ENCODE measurements around the gene MVB12B. TPM values are rescaled to one million over a fixed set of nuclear protein-coding genes. Genes with fewer than 3 reads are reported as not detected.

Gene MVB12B
- total and polyA plus RNA-seq, 2 of the 4 experiments (the other 2 are of a cell fraction): 2.0 to 4.0 TPM

- Histone ChIP-seq H2AK9ac (replicated peaks; ENCODE audit: low read depth, low read length, poor library complexity) (no peak overlapping the region), H3K4me3 (ENCODE audit: insufficient read depth, low read depth, low read length) (no peak overlapping the region), H3K4me1 (ENCODE audit: control insufficient read depth, insufficient read depth, low read length) (peaks cover 2% of the 10 kb centered on the region; the same call in 1 of the 2 replicates), H2BK20ac (ENCODE audit: low read depth, low read length) (no peak overlapping the region), H4K91ac (ENCODE audit: insufficient read depth, low read depth, low read length) (no peak overlapping the region), H3K9me1 (ENCODE audit: insufficient read depth, low read length) (no peaks in the 10 kb centered on the region), H4K20me1 (ENCODE audit: insufficient read depth, low read length) (no peaks in the 10 kb centered on the region), H2BK120ac (ENCODE audit: low read depth, low read length) (no peak overlapping the region), H3K9me3 (ENCODE audit: control insufficient read depth, insufficient read depth, low read length) (no peaks in the 10 kb centered on the region), H3K4ac (ENCODE audit: low read depth, low read length) (no peak overlapping the region), H3K79me1 (ENCODE audit: low read depth in 1 of 2, low read length in 2 of 2) (no peaks in the 10 kb centered on the region), H3K23ac (ENCODE audit: low read depth, low read length) (no peak overlapping the region), H3K14ac (replicated peaks; ENCODE audit: low read depth, low read length) (no peak overlapping the region), H3K9ac (ENCODE audit: low read depth, low read length) (no peak overlapping the region), H3K18ac (ENCODE audit: low read depth, low read length) (no peak overlapping the region), H4K8ac (ENCODE audit: low read depth in 2 of 2, low read length in 2 of 2) (no peak overlapping the region), H4K5ac (ENCODE audit: low read depth, low read length) (no peak overlapping the region), H3K36me3 (ENCODE audit: control insufficient read depth, insufficient read depth, low read length) (no peaks in the 10 kb centered on the region), H3K56ac (ENCODE audit: extremely low read depth, insufficient read depth, low read length) (no peak overlapping the region), H3K27ac (ENCODE audit: insufficient read depth, low read length) (no peak overlapping the region), H3K4me2 (ENCODE audit: low read depth, low read length) (no peak overlapping the region), H2BK5ac (ENCODE audit: low read depth, low read length, poor library complexity, severe bottlenecking) (no peak overlapping the region), H2AK5ac (ENCODE audit: low read depth, low read length) (no peak overlapping the region), H3K27me3 (ENCODE audit: control insufficient read depth, insufficient read depth, low read length) (no peaks in the 10 kb centered on the region), H2AFZ (replicated peaks; ENCODE audit: low read length, poor library complexity) (no peak overlapping the region), H2BK15ac (ENCODE audit: low read depth, low read length) (no peak overlapping the region)
- intact Hi-C loops (cut with micrococcal nuclease): no loop called here
- no TSS peak for BruUV-seq (replicated peaks)
- POLR2A ChIA-PET (ENCODE audit: unreplicated experiment): no interaction called here
- DNase-seq: no peak
- CTCF ChIA-PET: no interaction called here
- dilution Hi-C loops (cut with HindIII; ENCODE audit: low sequenced_read_pairs, unreplicated experiment): no loop called here
- 36% methylated on average over 1 of the region's 6 CpGs; no CpG with 5 or more reads in 1 of the 2 experiments for WGBS, 2 experiments (ENCODE audit: extremely low coverage in 2 of 2, insufficient read length in 1 of 2)
- TF ChIP-seq RAD21 (IDR thresholded peaks at IDR 0.05; ENCODE audit: low read length) (no peak), MAZ (IDR thresholded peaks at IDR 0.05; ENCODE audit: borderline replicate concordance, low read depth, low read length) (no peak), RCOR1 (IDR thresholded peaks at IDR 0.05; ENCODE audit: insufficient replicate concordance, low read length) (no peak), FOS (IDR thresholded peaks at IDR 0.05; ENCODE audit: low read depth, low read length) (no peak), NFE2L2 (IDR thresholded peaks at IDR 0.05; ENCODE audit: low read depth, low read length) (no peak), POLR2A (IDR thresholded peaks at IDR 0.05; ENCODE audit: low read depth, low read length) (no peak), CHD1 (IDR thresholded peaks at IDR 0.05; ENCODE audit: low read depth, low read length) (no peak), SMC3 (IDR thresholded peaks at IDR 0.05; ENCODE audit: low read depth, low read length) (no peak), ELK1 (IDR thresholded peaks at IDR 0.05; ENCODE audit: borderline replicate concordance, low read depth, low read length) (no peak), MAFK (IDR thresholded peaks at IDR 0.05; ENCODE audit: low read depth, low read length) (no peak)
- TF ChIP-seq, protein P1, sequence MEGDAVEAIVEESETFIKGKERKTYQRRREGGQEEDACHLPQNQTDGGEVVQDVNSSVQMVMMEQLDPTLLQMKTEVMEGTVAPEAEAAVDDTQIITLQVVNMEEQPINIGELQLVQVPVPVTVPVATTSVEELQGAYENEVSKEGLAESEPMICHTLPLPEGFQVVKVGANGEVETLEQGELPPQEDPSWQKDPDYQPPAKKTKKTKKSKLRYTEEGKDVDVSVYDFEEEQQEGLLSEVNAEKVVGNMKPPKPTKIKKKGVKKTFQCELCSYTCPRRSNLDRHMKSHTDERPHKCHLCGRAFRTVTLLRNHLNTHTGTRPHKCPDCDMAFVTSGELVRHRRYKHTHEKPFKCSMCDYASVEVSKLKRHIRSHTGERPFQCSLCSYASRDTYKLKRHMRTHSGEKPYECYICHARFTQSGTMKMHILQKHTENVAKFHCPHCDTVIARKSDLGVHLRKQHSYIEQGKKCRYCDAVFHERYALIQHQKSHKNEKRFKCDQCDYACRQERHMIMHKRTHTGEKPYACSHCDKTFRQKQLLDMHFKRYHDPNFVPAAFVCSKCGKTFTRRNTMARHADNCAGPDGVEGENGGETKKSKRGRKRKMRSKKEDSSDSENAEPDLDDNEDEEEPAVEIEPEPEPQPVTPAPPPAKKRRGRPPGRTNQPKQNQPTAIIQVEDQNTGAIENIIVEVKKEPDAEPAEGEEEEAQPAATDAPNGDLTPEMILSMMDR (conservative IDR thresholded peaks at IDR 0.05; ENCODE audit: low read depth, low read length): no peak
- TF ChIP-seq, protein P2, sequence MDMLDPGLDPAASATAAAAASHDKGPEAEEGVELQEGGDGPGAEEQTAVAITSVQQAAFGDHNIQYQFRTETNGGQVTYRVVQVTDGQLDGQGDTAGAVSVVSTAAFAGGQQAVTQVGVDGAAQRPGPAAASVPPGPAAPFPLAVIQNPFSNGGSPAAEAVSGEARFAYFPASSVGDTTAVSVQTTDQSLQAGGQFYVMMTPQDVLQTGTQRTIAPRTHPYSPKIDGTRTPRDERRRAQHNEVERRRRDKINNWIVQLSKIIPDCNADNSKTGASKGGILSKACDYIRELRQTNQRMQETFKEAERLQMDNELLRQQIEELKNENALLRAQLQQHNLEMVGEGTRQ (IDR thresholded peaks at IDR 0.05; ENCODE audit: low read depth, low read length): no peak
- in situ Hi-C loops (cut with MboI; ENCODE audit: low sequenced_read_pairs): loop anchor here (25.0 kb wide), 1 partner anchor 1069 kb away; no protein-coding TSS in a partner anchor
- ATAC-seq (ENCODE audit: low read depth): no peak
Measured at GRCh38 chr9:126480813-126481212, 154.2 kb downstream of the MVB12B start.
